ENCODE measurements around the gene LIN7B. TPM values are rescaled to one million over a fixed set of nuclear protein-coding genes. Genes with fewer than 3 reads are reported as not detected.

The LIN7B gene
- total RNA-seq, 2 experiments from 2014 or later = 2.1 to 4.4 TPM

DNA sequence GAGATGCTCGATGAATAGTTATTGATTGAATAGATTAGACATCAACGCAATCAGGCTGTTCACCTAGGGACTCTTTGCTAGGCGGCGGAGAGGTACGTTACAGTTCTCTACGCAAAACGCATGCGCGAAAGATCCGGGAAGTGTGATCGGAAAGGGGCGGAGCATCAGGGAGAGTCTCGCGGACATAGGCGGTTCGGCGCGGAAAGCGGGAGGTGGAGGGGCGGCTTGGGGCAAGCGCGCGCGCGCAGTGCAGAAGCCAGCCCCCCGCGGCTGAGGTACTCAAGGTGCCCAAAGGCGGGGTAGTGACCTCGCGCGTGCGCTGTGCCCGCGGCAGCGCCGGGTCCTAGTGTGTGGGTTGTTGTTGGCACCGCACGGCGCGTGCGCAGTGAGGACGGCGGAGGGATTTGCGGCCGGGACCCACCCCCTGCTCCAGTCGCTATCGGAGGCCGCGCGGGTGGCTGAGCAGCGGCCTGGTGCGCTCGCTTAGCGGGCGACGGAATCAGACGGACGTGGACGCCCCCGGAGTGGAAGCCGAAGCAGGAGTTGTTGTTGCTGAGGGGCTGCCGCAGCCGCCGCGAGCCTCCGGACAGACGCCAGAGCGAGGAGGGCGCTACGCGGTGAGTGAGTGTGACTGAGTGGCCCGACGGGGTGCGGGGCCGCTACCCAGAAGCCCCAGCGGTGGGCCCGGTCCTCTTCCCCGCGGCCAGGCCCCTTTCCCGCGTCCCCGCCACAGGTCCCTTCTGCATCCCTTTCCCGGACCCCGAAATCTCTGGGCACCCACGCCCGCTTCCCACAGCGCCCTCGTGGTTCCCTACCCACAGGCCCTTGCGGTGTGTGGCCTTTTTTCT, 28.9 kb upstream of the LIN7B start, which contains the start of gene SNRNP70:
SNRNP70 (plus strand) TSS at position 432 of the 848 bp plus-strand sequence. CDS start 964 bp downstream, outside the sequence.
- ChIA-PET POLR2A (interaction anchor here (1.1 to 2.4 kb wide), 3 partner anchors 10 to 29 kb away, joined by 5 to 10 read pairs (median 5); partner anchors contain the start of gene LIN7B), CTCF (interaction anchor here (1.5 to 3.9 kb wide), 3 partner anchors 10 to 21 kb away, joined by 4 to 52 read pairs (median 4); no protein-coding TSS in a partner anchor)
- peak; percentile 98 for ATAC-seq
- peak; percentile 99 for DNase-seq
- Mint-ChIP-seq H3K9me3 (no peaks in the 10 kb centered on the region), H3K4me3 (peak within 1 kb of the TSS; percentile 99), H3K27me3 (no peaks in the 10 kb centered on the region), H3K4me1 (ENCODE audit: low read depth) (peaks cover 33% of the 10 kb centered on the region), H3K27ac (peak within 1 kb of the TSS; percentile 94), H3K36me3 (ENCODE audit: low read depth) (peaks cover 35% of the 10 kb centered on the region)
- TF ChIP-seq, protein P1, sequence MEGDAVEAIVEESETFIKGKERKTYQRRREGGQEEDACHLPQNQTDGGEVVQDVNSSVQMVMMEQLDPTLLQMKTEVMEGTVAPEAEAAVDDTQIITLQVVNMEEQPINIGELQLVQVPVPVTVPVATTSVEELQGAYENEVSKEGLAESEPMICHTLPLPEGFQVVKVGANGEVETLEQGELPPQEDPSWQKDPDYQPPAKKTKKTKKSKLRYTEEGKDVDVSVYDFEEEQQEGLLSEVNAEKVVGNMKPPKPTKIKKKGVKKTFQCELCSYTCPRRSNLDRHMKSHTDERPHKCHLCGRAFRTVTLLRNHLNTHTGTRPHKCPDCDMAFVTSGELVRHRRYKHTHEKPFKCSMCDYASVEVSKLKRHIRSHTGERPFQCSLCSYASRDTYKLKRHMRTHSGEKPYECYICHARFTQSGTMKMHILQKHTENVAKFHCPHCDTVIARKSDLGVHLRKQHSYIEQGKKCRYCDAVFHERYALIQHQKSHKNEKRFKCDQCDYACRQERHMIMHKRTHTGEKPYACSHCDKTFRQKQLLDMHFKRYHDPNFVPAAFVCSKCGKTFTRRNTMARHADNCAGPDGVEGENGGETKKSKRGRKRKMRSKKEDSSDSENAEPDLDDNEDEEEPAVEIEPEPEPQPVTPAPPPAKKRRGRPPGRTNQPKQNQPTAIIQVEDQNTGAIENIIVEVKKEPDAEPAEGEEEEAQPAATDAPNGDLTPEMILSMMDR (IDR thresholded peaks at IDR 0.05) = no peak
- intact Hi-C loops (cut with micrococcal nuclease) = no loop called here

DNA sequence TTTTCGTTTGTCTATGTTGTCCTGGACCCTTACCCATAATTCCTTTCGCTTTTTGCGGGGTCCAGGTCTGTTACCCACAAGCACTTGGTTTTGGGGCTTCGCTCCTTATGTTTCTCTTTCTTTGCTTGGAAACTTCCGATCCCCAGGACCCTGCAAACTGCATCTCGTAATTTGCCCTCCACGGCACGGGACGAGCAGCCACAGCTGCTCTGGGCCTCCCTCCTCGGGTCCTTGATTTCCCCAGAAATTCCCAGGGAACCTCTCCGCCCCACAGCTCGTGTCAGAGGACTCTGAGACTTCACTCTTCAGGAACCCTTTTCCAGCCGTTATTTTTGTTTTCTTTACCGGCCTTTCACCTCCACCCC, 28.3 kb upstream of the LIN7B start:
- POLR2A ChIA-PET = interaction anchor here (1.1 to 2.4 kb wide), 3 partner anchors 9 to 28 kb away, joined by 5 to 10 read pairs (median 5); partner anchors contain the start of gene LIN7B
- H3K4me1 Mint-ChIP-seq (ENCODE audit: low read depth) = peaks cover 37% of the 10 kb centered on the region

DNA sequence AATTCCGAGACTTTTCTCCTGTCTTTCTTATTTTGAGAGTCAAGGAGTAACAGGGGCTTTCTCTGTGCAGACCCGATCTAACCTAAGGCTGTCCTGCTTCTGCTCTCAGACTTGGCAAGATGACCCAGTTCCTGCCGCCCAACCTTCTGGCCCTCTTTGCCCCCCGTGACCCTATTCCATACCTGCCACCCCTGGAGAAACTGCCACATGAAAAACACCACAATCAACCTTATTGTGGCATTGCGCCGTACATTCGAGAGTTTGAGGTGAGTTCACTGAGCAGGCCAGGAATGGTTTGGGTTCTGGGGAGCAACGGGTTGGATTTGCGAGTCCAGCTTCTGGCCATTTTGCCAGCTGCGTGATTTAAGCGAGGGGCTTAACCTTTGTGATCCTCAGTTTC, 27.9 kb upstream of the LIN7B start:
- ChIA-PET POLR2A (interaction anchor here (0.7 to 2.4 kb wide), 5 partner anchors 9 to 27 kb away, joined by 3 to 10 read pairs (median 5); partner anchors contain the start of gene LIN7B), CTCF (interaction anchor here (0.7 to 3.9 kb wide), 6 partner anchors 11 to 215 kb away, joined by 3 to 52 read pairs (median 4); no protein-coding TSS in a partner anchor)
- H3K36me3 Mint-ChIP-seq (ENCODE audit: low read depth) = peaks cover 42% of the 10 kb centered on the region
- H3K27ac Mint-ChIP-seq = peak overlapping the region; percentile 94
- ATAC-seq (no peak), DNase-seq (no peak)
- no peaks in the 10 kb centered on the region for H3K27me3 Mint-ChIP-seq
- H3K4me1 Mint-ChIP-seq (ENCODE audit: low read depth) = peaks cover 40% of the 10 kb centered on the region
- H3K9me3 Mint-ChIP-seq = no peaks in the 10 kb centered on the region
- TF ChIP-seq, protein P1 (IDR thresholded peaks at IDR 0.05) = no peak
- intact Hi-C loops (cut with micrococcal nuclease) = no loop called here
- H3K4me3 Mint-ChIP-seq = peak overlapping the region; percentile 99

More for the DNA sequence above, 28.3 kb upstream of the LIN7B start:
- DNase-seq (no peak), ATAC-seq (no peak)
- H3K27me3 Mint-ChIP-seq = no peaks in the 10 kb centered on the region
- H3K4me3 Mint-ChIP-seq = peak overlapping the region; percentile 99
- intact Hi-C loops (cut with micrococcal nuclease) = no loop called here
- TF ChIP-seq, protein P1 (IDR thresholded peaks at IDR 0.05) = no peak
- no peaks in the 10 kb centered on the region for H3K9me3 Mint-ChIP-seq
- CTCF ChIA-PET = interaction anchor here (1.4 to 3.9 kb wide), 4 partner anchors 11 to 113 kb away, joined by 3 to 52 read pairs (median 4); no protein-coding TSS in a partner anchor
- H3K27ac Mint-ChIP-seq = peak overlapping the region; percentile 94
- peaks cover 39% of the 10 kb centered on the region for H3K36me3 Mint-ChIP-seq (ENCODE audit: low read depth)

DNA sequence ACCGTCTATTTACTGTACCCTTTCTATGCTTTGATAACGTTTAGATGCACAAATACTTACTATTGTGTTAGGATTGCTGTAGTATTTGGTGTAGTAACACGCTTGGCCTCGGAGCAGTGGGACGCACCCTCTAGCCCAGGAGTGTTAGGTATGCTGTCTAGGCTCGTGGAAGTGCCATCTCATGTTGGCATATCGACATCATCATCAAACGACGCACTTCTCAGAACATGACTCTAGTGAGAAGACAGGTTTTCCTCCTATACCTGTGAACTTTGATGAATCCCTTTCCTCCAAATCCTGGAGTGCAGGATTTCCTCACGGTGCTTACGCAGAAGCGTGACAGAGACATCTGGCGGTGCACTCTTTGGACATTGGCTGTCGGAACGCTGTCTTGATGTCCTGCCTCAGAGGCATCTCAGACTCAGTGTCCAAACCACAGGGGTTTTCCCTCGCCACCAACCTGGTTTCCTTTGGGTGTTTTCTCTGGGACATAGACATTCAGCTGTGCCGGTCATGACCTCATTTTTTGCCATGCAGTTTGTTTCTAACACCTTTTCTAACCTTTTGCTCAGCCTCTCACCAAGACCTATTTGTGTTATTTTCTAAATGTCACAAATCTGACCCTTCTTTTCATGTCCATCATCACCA, 22.7 kb upstream of the LIN7B start:
- ATAC-seq = no peak
- H3K4me1 Mint-ChIP-seq (ENCODE audit: low read depth) = peaks cover 37% of the 10 kb centered on the region
- peak overlapping the region; percentile 68 for H3K27ac Mint-ChIP-seq
- H3K4me3 Mint-ChIP-seq = no peak overlapping the region
- ChIA-PET POLR2A (interaction anchor here (1.5 kb wide), 1 partner anchor 92 kb away, joined by 5 read pairs; no protein-coding TSS in a partner anchor), CTCF (no interaction called here)
- TF ChIP-seq, protein P1 (IDR thresholded peaks at IDR 0.05) = no peak
- intact Hi-C loops (cut with micrococcal nuclease) = no loop called here
- H3K9me3 Mint-ChIP-seq = no peaks in the 10 kb centered on the region
- H3K36me3 Mint-ChIP-seq (ENCODE audit: low read depth) = peaks cover 54% of the 10 kb centered on the region
- H3K27me3 Mint-ChIP-seq = no peaks in the 10 kb centered on the region
- peak; percentile 31 for DNase-seq
